ENCODE data around the gene GOLGA6A.

DNA sequence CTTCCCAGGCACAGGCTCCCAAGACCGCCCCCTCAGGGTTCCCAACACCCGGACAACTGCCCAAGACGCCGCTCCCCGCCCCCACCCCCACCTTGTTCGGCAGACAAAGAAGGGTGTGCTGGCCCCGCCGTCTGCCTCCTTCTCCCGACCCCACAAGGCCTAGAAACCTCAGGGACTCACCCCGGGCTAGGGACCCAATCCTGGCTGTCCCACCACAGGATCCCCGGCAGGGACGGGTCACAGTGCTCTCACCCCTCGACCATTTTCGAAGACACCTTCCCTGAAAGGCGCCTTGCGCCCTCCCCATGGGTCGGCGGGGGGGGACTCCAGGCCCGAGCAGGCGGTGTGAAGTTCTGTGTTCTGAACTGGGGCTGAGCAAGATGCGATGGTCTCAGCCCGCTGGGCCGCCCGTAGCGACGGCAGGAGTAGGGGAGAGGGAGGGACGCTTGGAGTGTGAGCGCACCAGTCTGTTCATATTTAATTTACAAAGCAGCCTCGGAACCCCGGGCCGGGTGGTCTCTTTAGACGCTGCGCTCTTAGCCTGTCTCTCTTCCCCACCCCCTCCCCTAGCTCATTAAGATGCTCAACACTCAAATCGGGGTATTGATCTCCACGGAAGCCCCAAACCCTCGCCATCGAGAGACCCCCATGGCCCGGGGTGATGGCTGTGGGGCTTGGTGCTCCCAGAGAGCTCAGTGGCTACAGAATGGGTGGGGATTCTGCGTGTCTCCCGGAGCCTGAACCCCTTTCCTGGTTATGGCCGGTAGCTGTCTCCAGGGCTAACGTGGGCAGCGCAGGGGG, 46.6 kb upstream of the GOLGA6A start:
- TF ChIP-seq, protein P1, sequence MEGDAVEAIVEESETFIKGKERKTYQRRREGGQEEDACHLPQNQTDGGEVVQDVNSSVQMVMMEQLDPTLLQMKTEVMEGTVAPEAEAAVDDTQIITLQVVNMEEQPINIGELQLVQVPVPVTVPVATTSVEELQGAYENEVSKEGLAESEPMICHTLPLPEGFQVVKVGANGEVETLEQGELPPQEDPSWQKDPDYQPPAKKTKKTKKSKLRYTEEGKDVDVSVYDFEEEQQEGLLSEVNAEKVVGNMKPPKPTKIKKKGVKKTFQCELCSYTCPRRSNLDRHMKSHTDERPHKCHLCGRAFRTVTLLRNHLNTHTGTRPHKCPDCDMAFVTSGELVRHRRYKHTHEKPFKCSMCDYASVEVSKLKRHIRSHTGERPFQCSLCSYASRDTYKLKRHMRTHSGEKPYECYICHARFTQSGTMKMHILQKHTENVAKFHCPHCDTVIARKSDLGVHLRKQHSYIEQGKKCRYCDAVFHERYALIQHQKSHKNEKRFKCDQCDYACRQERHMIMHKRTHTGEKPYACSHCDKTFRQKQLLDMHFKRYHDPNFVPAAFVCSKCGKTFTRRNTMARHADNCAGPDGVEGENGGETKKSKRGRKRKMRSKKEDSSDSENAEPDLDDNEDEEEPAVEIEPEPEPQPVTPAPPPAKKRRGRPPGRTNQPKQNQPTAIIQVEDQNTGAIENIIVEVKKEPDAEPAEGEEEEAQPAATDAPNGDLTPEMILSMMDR (conservative IDR thresholded peaks at IDR 0.05 in 1 of 2, IDR thresholded peaks at IDR 0.05 in 1 of 2; ENCODE audit: extremely low read depth in 1 of 2, insufficient read depth in 1 of 2, low read depth in 1 of 2, low read length in 2 of 2), result no peak
- TF ChIP-seq EZH2 (IDR thresholded peaks at IDR 0.05; ENCODE audit: borderline replicate concordance, low read length), result no peak
